Measurements from ENCODE around the gene RNF34.

DNA sequence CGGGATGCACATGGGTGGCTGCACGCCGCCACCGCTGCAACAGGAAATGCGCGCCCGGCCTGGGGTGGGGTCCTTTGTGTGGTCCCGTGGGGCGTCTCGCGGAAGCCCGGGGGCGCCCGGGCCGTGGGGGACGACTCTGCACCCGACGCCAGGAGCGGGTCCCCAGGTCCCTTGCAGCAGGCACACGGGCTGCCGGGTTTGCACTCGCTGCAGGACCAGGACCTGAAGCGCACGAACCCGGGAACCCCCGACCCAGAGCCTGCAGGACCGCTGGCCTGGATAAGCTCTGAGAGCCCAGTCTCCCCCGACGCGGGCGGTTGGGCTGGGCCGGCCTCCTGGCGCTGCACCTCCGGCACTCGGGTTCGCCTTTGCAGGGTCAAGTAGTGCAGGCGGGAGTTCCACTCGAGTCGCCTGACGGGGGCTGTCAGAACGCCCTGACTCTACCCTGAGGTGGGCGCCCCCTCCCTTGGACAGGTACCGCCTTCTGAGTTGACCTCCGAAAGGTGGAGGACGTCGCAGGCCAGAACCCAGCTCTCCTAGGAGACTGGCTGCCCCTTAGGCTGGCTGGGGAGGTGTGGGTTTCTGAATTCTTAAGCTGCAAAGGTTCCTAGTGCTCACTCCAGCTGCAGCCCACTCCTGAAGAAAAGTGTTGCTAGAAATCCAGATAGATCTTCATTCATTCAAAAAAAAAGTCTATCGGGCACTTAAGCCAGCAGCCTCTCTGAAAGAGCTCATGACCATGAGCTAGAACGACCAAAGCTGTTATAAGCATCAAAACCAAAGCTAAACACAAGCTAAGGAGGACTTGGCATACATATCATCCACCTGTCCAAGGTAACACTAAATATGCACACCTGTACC, 68.0 kb downstream of the RNF34 start:
- TF ChIP-seq, protein P1, sequence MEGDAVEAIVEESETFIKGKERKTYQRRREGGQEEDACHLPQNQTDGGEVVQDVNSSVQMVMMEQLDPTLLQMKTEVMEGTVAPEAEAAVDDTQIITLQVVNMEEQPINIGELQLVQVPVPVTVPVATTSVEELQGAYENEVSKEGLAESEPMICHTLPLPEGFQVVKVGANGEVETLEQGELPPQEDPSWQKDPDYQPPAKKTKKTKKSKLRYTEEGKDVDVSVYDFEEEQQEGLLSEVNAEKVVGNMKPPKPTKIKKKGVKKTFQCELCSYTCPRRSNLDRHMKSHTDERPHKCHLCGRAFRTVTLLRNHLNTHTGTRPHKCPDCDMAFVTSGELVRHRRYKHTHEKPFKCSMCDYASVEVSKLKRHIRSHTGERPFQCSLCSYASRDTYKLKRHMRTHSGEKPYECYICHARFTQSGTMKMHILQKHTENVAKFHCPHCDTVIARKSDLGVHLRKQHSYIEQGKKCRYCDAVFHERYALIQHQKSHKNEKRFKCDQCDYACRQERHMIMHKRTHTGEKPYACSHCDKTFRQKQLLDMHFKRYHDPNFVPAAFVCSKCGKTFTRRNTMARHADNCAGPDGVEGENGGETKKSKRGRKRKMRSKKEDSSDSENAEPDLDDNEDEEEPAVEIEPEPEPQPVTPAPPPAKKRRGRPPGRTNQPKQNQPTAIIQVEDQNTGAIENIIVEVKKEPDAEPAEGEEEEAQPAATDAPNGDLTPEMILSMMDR (IDR thresholded peaks at IDR 0.05) = no peak
- TF ChIP-seq POLR2A (IDR thresholded peaks at IDR 0.05) (no peak), POLR2AphosphoS5 (IDR thresholded peaks at IDR 0.05) (no peak)
